T-helper 22 cell (primary cell): Measurements from ENCODE around the gene HIVEP3.

Source experiments
- DNase-seq: peaks from one replicate; pipeline ENCODE4 v3.0.0-alpha.2; 2020; ENCODE audit warnings: low read depth

The HIVEP3 gene

GRCh38 chr1:41784531-41785274, 134.0 kb downstream of the HIVEP3 start:
- no peak for DNase-seq

GRCh38 chr1:41783189-41783639, 135.5 kb downstream of the HIVEP3 start:
- DNase-seq = no peak

GRCh38 chr1:41780916-41781315, 137.8 kb downstream of the HIVEP3 start:
- no peak for DNase-seq

GRCh38 chr1:41780322-41780721, 138.4 kb downstream of the HIVEP3 start:
- DNase-seq = no peak

GRCh38 chr1:41779360-41779759, 139.4 kb downstream of the HIVEP3 start:
- DNase-seq = no peak

GRCh38 chr1:41777695-41778094, 141.0 kb downstream of the HIVEP3 start:
- DNase-seq = no peak

GRCh38 chr1:41776891-41777441, 141.8 kb downstream of the HIVEP3 start:
- DNase-seq = no peak

- DNase-seq = no peak
Measured at GRCh38 chr1:41775956-41776585, 142.7 kb downstream of the HIVEP3 start.

- no peak for DNase-seq
Measured at GRCh38 chr1:41774471-41774990, 144.2 kb downstream of the HIVEP3 start.

GRCh38 chr1:41773842-41774241, 144.9 kb downstream of the HIVEP3 start:
- no peak for DNase-seq

GRCh38 chr1:41773144-41773591, 145.6 kb downstream of the HIVEP3 start:
- no peak for DNase-seq

- DNase-seq = no peak
Measured at GRCh38 chr1:41769068-41769467, 149.7 kb downstream of the HIVEP3 start.

GRCh38 chr1:41768583-41768982, 150.1 kb downstream of the HIVEP3 start:
- DNase-seq = no peak

- DNase-seq = no peak
Measured at GRCh38 chr1:41767534-41768525, 150.9 kb downstream of the HIVEP3 start.

GRCh38 chr1:41766546-41766945, 152.2 kb downstream of the HIVEP3 start:
- DNase-seq = no peak

GRCh38 chr1:41766041-41766440, 152.7 kb downstream of the HIVEP3 start:
- DNase-seq = no peak

- DNase-seq = no peak
Measured at GRCh38 chr1:41765152-41765551, 153.6 kb downstream of the HIVEP3 start.

GRCh38 chr1:41764656-41765055, 154.1 kb downstream of the HIVEP3 start:
- DNase-seq = no peak

- DNase-seq = no peak
Measured at GRCh38 chr1:41762777-41763176, 155.9 kb downstream of the HIVEP3 start.

GRCh38 chr1:41762251-41762650, 156.5 kb downstream of the HIVEP3 start:
- no peak for DNase-seq

- DNase-seq = no peak
Measured at GRCh38 chr1:41758904-41759548, 159.7 kb downstream of the HIVEP3 start.
